PC-9 (cell line): ENCODE results near the gene COMMD4. TPM values are rescaled to one million over a fixed set of nuclear protein-coding genes. Genes with fewer than 3 reads are reported as not detected.

Source experiments
- BruUV-seq: library from RNA; stranded (reverse); fragments of 400-500 nt; replicated peaks from 2 replicates; lab custom pipeline; 2021; lab: Mats Ljungman, UMichigan
- CTCF ChIA-PET: fragments of 300-600 bp; sonication (Branson Sonifier 250); formaldehyde crosslinking; loops from one replicate; lab custom pipeline; 2022; ENCODE audit warnings: antibody characterized with exemption; lab: Charles Lee
- POLR2A ChIA-PET: fragments of 300-600 bp; sonication (Branson Sonifier 250); formaldehyde crosslinking; loops from one replicate; lab custom pipeline; 2022; ENCODE audit warnings: antibody characterized with exemption; ENCODE audit not compliant: unreplicated experiment; lab: Charles Lee
- DNase-seq, 2 experiments: peaks; one replicate each; pipeline versions ENCODE4 v3.0.0 to v3.0.0-alpha.2; 2015 to 2022; ENCODE audit warnings: mixed read lengths in 1 of 2
- H2AFZ ChIP-seq: fragments of 200-600 bp; sonication (generic); 2 replicates; pipeline ENCODE4 v1.8.1; 2017; ENCODE audit warnings: antibody characterized with exemption
- H3F3A ChIP-seq: fragments of 200-600 bp; sonication (generic); 2 replicates; pipeline ENCODE4 v1.8.1; 2017; ENCODE audit warnings: antibody characterized with exemption, mild to moderate bottlenecking, low read depth; ENCODE audit not compliant: insufficient read depth
- H3K27ac ChIP-seq: fragments of 200-600 bp; sonication (generic); 2 replicates; pipeline ENCODE4 v1.6.1; 2016; ENCODE audit warnings: mixed run types
- H3K27me3 ChIP-seq: fragments of 200-600 bp; sonication (generic); 2 replicates; pipeline ENCODE4 v1.6.1; 2016; ENCODE audit warnings: low read depth, mixed run types; ENCODE audit not compliant: insufficient read depth
- H3K36me3 ChIP-seq: fragments of 200-600 bp; sonication (generic); 2 replicates; pipeline ENCODE4 v1.6.1; 2016; ENCODE audit warnings: low read depth, mixed run types
- H3K4me1 ChIP-seq: fragments of 200-600 bp; sonication (generic); replicated peaks from 2 replicates; pipeline ENCODE4 v1.6.1; 2016; ENCODE audit warnings: mixed run types; ENCODE audit not compliant: insufficient read depth
- H3K4me2 ChIP-seq: fragments of 200-600 bp; sonication (generic); 2 replicates; pipeline ENCODE4 v1.6.1; 2017; ENCODE audit warnings: mixed run types
- H3K4me3 ChIP-seq: fragments of 200-600 bp; sonication (generic); 2 replicates; pipeline ENCODE4 v1.6.1; 2016; ENCODE audit warnings: mixed run types
- H3K79me2 ChIP-seq: fragments of 200-600 bp; sonication (generic); 2 replicates; pipeline ENCODE4 v1.6.1; 2017; ENCODE audit warnings: low read depth, mixed run types
- H3K9me2 ChIP-seq: fragments of 200-600 bp; sonication (generic); 2 replicates; pipeline ENCODE4 v1.8.1; 2017; ENCODE audit warnings: mild to moderate bottlenecking; ENCODE audit not compliant: insufficient read depth
- H3K9me3 ChIP-seq: fragments of 200-600 bp; sonication (generic); 2 replicates; pipeline ENCODE4 v1.8.1; 2016; ENCODE audit warnings: low read depth; ENCODE audit not compliant: insufficient read depth
- H4K20me1 ChIP-seq: fragments of 200-600 bp; sonication (generic); 2 replicates; pipeline ENCODE4 v1.8.1; 2017; ENCODE audit not compliant: insufficient read depth
- CTCF ChIP-seq: fragments of 200-600 bp; sonication (generic); conservative IDR thresholded peaks from 2 replicates; pipeline ENCODE4 v1.6.1; 2017; ENCODE audit warnings: mixed run types, antibody characterized with exemption, mild to moderate bottlenecking, moderate library complexity
- EZH2 ChIP-seq: fragments of 200-600 bp; sonication (generic); IDR thresholded peaks from 2 replicates; pipeline ENCODE4 v1.8.0; 2017; ENCODE audit warnings: antibody characterized with exemption, low read depth
- intact Hi-C: fragments of 100-400 bp; cut with micrococcal nuclease; formaldehyde crosslinking; loops from one replicate; pipeline ENCODE4 v1.10.0; 2022; ENCODE audit not compliant: unreplicated experiment
- total RNA-seq: library from RNA; stranded (reverse); gene quantifications from 2 replicates; pipeline ENCODE4 v1.2.3, GENCODE V29; 2021

Gene COMMD4
- total RNA-seq, 1 experiment from 2014 or later, result 132 TPM

GRCh38 chr15:75335313-75335704 is 554 bp upstream of the COMMD4 start:
- BruUV-seq, result TSS peak; percentile 73
- no peak for DNase-seq
- no peak for TF ChIP-seq CTCF
- no peak for TF ChIP-seq EZH2
- Histone ChIP-seq H3K27me3 (no peaks in the 10 kb centered on the region), H3K79me2 (peaks cover 10% of the 10 kb centered on the region; the same call in 1 of the 2 replicates), H3K4me3 (peak overlapping the region; percentile 63), H3K27ac (0 out of 2 replicates have a peak overlapping the region, but pooled peaks have one; percentile 2), H3K36me3 (no peaks in the 10 kb centered on the region), H2AFZ (peak overlapping the region; percentile 80), H3K4me1 (peaks cover 15% of the 10 kb centered on the region; the same call in 1 of the 2 replicates), H3F3A (no peaks in the 10 kb centered on the region; the same call in 1 of the 2 replicates), H3K4me2 (peak overlapping the region; percentile 81), H3K9me2 (no peaks in the 10 kb centered on the region), H4K20me1 (no peaks in the 10 kb centered on the region), H3K9me3 (no peaks in the 10 kb centered on the region)
- intact Hi-C loops, result no loop called here
- CTCF ChIA-PET, result no interaction called here
- POLR2A ChIA-PET, result interaction anchor here (0.6 kb wide), 2 partner anchors 121 to 278 kb away, joined by 3 read pairs; no protein-coding TSS in a partner anchor

- CTCF ChIA-PET, result no interaction called here
- no peaks in the 10 kb centered on the region for H4K20me1 ChIP-seq
- H3K9me2 ChIP-seq, result no peaks in the 10 kb centered on the region
- H3K4me1 ChIP-seq, result peaks cover 15% of the 10 kb centered on the region; the same call in 1 of the 2 replicates
- H3K27ac ChIP-seq, result no peak overlapping the region
- no peak for DNase-seq
- H3F3A ChIP-seq, result no peaks in the 10 kb centered on the region; the same call in 1 of the 2 replicates
- no peak overlapping the region for H2AFZ ChIP-seq
- TF ChIP-seq EZH2, result no peak
- TF ChIP-seq CTCF, result no peak
- H3K9me3 ChIP-seq, result no peaks in the 10 kb centered on the region
- H3K4me2 ChIP-seq, result no peak overlapping the region
- H3K27me3 ChIP-seq, result no peaks in the 10 kb centered on the region
- no peaks in the 10 kb centered on the region; the same call in 1 of the 2 replicates for H3K36me3 ChIP-seq
- H3K4me3 ChIP-seq, result no peak overlapping the region
- intact Hi-C loops, result no loop called here
- no TSS peak for BruUV-seq
- H3K79me2 ChIP-seq, result peaks cover 10% of the 10 kb centered on the region; the same call in 1 of the 2 replicates
- POLR2A ChIA-PET, result no interaction called here
Observed at GRCh38 chr15:75338661-75339240, 2.9 kb downstream of the COMMD4 start.

GRCh38 chr15:75339531-75340240 is 3.8 kb downstream of the COMMD4 start:
- intact Hi-C loops, result no loop called here
- H3K4me3 ChIP-seq, result no peak overlapping the region
- TF ChIP-seq EZH2 (no peak), CTCF (no peak)
- peaks cover 10% of the 10 kb centered on the region; the same call in 1 of the 2 replicates for H3K79me2 ChIP-seq
- POLR2A ChIA-PET, result interaction anchor here (0.6 kb wide), 2 partner anchors 10 to 409 kb away, joined by 19 to 34 read pairs; no protein-coding TSS in a partner anchor
- H2AFZ ChIP-seq, result no peak overlapping the region
- BruUV-seq, result TSS peak; percentile 7
- CTCF ChIA-PET, result no interaction called here
- H3K27me3 ChIP-seq, result no peaks in the 10 kb centered on the region
- peaks cover 13% of the 10 kb centered on the region; the same call in 1 of the 2 replicates for H3K4me1 ChIP-seq
- no peaks in the 10 kb centered on the region for H3K9me2 ChIP-seq
- H4K20me1 ChIP-seq, result no peaks in the 10 kb centered on the region
- DNase-seq, result no peak
- H3K4me2 ChIP-seq, result no peak overlapping the region
- peaks cover 2% of the 10 kb centered on the region; the same call in 1 of the 2 replicates for H3F3A ChIP-seq
- H3K9me3 ChIP-seq, result no peaks in the 10 kb centered on the region
- H3K36me3 ChIP-seq, result no peaks in the 10 kb centered on the region; the same call in 1 of the 2 replicates
- H3K27ac ChIP-seq, result no peak overlapping the region
